Urothelium cell line (cell line): Measurements from ENCODE around the gene TMEM94.

Experiments used
- DNase-seq: peaks from one replicate; pipeline ENCODE4 v3.0.0; 2011; ENCODE audit warnings: low spot score, mixed read lengths
- FAIRE-seq: peaks from 2 replicates; lab custom pipeline; 2011; peaks lifted over from hg19 to GRCh38; lab: Jason Lieb, UNC

TMEM94 gene

DNA sequence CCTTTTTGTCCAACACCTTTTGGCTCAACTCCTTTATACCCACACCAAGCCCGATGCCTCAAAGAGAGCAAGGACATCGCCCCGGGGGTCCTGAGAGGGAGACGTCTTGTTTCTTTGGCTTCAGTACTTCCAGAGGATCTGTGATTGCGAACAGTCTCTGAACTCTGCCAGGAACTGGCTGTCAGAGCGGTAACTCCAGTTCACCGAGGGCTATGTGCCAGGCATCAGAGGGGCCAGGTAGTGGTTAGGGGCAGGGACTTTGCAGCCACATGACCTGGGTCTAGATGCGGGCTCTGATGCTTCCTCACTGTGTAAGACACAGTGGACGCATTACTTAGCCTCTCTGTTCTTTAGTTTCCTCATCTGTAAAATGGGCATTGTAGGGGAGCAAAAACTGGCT is 90.7 kb downstream of the TMEM94 start:
- no peak for FAIRE-seq

DNA sequence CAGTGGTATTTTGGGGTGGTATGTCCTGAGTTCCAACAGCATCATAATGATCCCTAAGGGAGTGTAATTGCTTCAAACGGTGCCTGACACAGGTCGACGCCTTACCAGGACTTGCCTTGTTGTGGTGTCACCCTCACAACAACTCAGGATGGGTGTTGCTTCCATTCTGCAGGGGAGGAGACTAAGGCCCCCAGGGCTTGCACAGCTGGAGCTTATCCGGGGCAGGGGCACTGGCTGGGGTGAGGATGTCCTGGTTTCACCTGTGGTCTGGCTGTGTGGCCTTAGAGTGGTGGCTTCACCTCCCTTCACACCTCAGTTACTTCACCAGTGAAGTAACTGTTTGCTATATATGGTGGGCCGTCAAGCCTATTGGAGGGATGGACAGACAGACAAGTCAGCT is 92.4 kb downstream of the TMEM94 start:
- FAIRE-seq (peak; percentile 91), DNase-seq (no peak)

More for the DNA sequence above, 90.7 kb downstream of the TMEM94 start:
- no peak for DNase-seq
